GM23248 (cell line): ENCODE measurements around the gene TOM1.

Experiments used
- EZH2 ChIP-seq: fragments of 200-600 bp; sonication (generic); IDR thresholded peaks from 2 replicates; pipeline ENCODE4 v1.6.1; 2018; ENCODE audit warnings: antibody characterized with exemption, mild to moderate bottlenecking; ENCODE audit not compliant: insufficient read depth, poor library complexity, severe bottlenecking
- EZH2phosphoT487 ChIP-seq: fragments of 200-600 bp; sonication (generic); IDR thresholded peaks from 2 replicates; pipeline ENCODE4 v1.6.1; 2018; ENCODE audit warnings: antibody characterized with exemption, moderate library complexity, mild to moderate bottlenecking, low read depth; ENCODE audit not compliant: insufficient read depth

- TF ChIP-seq EZH2, result no peak
- no peak for TF ChIP-seq EZH2phosphoT487
Observed at GRCh38 chr22:35348026-35348590, 48.4 kb downstream of the TOM1 start.
